Dermis microvascular lymphatic vessel endothelial cell (primary cell): Measurements from ENCODE around the gene SEC14L1. TPM values are rescaled to one million over a fixed set of nuclear protein-coding genes. Genes with fewer than 3 reads are reported as not detected.
"Not testable (repeated sequence)": the region's sequence is repeated elsewhere in the genome, so short reads cannot be mapped to it uniquely, and the experiment has no call there.

Experiments used
- DNase-seq, 2 donors: peaks; one replicate each; pipeline versions ENCODE4 v3.0.0 to v3.0.0-alpha.2; 2010; ENCODE audit warnings: low read depth in 2 of 2
- total RNA-seq: library from RNA; depleted of rRNA; stranded (reverse); fragments of >200 nt; gene quantifications from 2 replicates; pipeline ENCODE4 v1.2.1, GENCODE V29; 2014

The SEC14L1 gene
- total RNA-seq, 1 donor from 2014 or later: 196 TPM

GRCh38 chr17:77233635-77234334 lies 93.0 kb downstream of the SEC14L1 start:
- peak; percentile 79 to 84 for DNase-seq

- DNase-seq: no peak
Measured at GRCh38 chr17:77234695-77235094, 93.9 kb downstream of the SEC14L1 start.

- peak; percentile 62 to 85 for DNase-seq
Measured at GRCh38 chr17:77235370-77235941, 94.7 kb downstream of the SEC14L1 start.

- no peak for DNase-seq
Measured at GRCh38 chr17:77237232-77238008, 96.7 kb downstream of the SEC14L1 start.

DNA sequence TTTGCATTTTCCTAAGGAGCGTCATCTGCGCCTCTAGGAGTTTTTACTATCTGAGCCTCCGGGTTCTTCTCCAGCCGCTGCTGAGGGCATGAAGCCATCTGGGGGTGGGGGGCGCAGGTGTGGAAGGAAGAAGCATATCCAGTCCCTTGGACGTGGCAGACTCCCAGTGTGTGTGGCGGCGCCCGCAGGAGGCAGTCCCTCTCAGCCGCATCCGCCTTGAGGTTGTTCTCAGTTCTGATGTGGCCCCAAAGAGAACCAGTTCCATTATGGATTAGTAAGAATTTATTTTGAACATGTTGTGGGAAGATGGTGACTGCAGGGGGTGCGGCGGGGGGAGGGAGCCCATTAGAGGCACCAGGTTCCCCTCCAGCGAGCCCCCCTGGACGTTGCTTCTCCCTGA lies 100.2 kb downstream of the SEC14L1 start:
- DNase-seq: no peak

DNA sequence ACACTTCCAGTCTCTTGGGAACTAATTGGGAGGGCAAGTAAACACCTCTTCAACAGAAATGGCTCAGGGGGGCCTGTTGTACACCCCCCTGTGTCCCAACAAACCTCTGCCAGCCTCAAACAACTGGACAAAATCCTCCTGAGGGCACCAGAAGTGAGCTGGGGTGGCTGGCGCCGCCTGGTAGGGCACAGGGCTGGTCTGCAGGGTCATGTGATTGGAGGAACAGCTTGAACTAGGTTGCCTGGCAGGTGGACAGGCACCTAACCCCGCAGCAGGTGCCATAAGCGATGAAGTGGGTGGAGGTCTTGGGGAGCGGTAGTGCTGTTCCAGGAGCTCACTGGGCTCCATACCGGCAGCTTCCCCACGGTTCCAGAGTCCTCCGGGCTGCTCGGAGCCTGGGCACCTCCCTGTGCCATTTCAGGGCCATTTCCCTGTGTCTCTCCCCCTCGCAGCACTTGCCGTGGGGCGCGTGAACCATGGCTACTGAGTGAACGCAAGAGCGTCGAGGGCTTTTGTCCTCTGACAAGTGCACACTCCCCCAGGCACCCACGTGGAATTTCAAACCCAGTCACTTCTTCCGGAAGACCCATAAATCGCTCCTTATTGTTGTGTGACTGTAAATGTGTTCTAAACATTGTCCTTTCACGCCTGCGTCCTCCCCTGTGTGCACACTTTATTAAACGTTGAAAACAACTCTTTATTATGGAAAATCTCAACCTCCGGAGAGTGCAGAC lies 101.5 kb downstream of the SEC14L1 start:
- DNase-seq: peak in 1 of 2 donors; percentile 38

DNA sequence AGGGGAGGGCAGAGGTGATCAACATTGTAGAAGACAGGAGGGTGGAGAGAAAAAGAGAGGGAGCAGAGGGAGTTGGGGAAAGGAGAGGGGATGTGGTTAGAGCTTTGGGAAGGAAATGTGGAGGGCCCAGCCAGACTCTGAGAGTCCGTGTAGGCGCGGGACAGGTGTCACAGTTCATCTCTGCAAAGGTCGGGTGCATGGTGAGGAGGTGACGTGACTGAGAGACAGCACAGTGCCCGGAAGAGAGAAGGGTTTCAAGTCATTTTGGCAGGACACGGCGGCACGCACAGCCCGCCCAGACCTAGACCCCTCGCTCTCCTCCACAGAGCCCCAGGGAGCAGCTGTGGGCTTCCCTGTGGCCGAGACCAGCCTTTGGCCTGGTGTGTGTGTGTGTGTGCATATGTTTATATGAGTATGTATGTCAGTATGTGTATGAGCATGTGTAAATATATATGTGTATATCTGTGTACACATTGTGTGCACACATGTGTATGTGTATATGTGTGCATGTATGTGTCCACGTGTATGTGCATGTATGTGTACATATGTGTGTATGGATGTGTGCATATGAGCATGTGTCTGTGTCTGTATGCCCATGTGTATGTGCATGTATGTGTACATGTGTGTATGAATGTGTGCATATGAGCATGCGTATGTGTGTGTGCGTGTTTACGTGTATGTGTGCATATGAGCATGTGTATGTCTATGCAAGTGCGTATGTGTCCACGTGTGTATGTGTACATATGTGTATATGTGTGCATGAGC lies 104.6 kb downstream of the SEC14L1 start:
- no peak for DNase-seq

DNA sequence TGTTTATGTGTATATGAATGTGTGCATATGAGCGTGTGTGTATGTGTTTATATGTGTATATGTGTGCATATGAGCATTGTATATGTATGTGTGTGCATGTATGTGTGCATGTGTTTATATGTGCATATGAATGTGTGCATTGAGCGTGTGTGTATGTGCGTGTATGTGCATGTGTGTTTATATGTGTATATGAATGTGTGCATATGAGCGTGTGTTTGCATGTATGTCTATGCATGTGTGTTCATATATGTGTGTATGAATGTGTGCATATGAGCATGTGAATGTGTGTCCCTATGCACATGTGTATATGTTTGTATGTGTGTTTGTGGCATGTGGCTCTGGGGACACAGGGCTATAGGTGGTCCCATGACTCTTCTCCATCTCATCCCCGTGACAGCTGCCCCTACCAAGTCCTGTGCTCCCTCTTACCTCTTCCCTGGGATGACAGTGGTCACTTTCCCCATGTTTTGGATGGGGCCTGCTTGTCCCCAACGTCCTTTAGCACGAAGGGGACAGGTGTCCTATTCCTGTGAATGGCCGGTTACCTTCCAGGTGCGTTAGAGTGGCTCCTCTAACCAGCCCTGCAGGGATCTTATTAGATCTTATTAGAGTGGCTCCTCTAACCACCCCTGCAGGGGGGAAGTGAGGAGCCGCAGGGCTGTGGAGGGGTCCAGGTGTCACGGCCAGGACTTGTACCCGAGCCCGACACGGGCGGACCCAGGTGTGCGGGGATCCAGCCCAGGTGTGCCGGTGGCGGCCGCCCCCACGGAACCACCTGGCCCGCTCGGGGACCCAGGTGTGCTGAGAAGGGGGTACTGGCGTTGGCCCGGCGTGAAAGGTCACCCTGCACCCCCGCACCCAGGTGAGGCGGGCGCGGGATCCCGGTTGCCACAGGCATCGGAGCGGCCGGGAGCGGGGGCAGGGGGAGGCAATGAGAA lies 105.6 kb downstream of the SEC14L1 start:
- DNase-seq: no peak

- peak; percentile 45 to 67 for DNase-seq
Measured at GRCh38 chr17:77247048-77247541, 106.3 kb downstream of the SEC14L1 start.

GRCh38 chr17:77247609-77248008 lies 106.8 kb downstream of the SEC14L1 start:
- no peak for DNase-seq

DNA sequence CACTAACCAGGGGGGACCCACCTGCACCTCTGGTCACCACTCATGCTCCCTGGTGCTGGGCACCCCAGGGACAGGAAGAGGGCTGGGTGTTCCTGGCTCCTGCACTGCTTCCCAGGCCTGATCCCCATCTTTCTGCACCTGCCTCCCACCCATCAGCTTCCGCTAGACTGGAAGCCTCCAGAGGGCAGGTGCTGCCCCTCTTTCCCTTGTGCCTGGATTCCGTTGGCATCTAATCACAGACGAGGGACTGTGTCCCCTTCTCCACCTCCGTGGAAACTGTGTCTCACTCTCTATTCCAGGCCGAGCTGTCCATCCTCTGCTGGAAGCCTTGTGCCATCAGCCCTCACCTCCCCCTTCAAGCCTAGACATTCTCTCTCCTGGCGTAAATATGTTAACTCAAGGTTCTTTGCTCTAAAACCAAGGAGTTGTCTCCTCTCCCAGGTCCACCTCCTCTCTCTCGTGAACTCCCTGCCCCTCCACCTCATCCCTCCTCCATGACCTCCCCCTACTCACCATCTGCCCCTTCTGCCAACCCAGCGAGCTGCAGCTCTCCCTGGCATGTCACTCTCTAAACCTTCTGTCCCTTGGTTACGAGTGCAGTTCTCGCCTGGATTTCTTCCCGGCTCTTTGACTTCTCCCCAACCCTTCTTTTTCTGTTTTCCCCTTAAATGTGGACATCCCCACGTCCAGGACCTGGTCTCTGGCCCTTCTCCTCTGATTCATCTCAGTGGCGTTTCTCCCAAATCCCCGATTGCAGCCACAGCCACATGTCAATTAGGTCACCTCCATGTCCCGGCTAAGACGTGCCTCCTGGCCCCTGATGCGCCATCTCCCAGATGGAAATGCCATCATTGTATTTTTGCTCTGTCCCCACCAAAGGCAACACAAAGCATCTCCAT lies 107.7 kb downstream of the SEC14L1 start:
- no peak for DNase-seq

DNA sequence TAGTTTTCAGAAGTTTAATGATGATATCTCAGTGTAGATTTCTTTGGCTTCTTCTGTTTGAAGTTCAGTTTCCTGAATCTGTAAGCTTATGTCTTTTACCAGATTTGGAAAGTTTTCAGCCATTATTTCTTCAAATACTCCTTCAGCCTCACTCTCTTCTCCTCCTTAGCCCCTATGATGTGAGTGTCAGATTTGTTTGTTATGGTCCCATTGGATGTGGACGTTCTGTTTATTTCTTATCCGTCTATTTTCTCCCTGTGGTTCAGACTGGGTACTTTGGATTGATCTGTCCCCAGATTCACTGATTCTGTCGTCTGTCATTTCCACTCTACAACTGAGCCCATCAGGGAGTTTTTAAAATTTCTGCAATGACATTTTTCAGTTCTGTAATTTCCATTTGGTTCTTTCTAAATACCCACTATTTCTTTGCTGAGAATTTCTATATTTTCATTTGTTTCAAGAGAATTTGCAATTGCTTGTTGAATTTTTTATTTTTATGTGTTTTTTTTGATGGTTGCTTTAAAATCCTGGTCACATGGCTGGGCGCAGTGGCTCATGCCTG lies 110.9 kb downstream of the SEC14L1 start:
- no peak for DNase-seq

- not testable (repeated sequence) for DNase-seq
Measured at GRCh38 chr17:77252306-77252705, 111.5 kb downstream of the SEC14L1 start.

- DNase-seq: no peak
Measured at GRCh38 chr17:77253611-77254051, 112.9 kb downstream of the SEC14L1 start.

- DNase-seq: no peak
Measured at GRCh38 chr17:77254951-77255825, 114.4 kb downstream of the SEC14L1 start.

DNA sequence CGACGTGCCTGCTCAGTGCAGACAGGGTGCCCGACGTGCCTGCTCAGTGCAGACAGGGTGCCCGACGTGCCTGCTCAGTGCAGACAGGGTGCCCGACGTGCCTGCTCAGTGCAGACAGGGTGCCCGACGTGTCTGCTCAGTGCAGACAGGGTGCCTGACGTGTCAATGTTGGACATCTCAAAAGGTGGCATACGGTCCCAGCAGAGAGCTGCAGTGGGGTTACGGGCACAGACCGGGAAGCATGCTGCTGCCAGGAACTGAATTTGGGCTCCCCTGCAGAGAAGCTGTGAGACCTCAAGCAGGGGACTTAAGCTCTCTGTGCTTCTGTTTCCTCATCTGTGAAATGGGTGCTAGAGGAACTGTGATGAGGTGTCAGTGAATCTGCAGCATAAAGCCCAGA lies 115.2 kb downstream of the SEC14L1 start:
- DNase-seq: not testable (repeated sequence)

DNA sequence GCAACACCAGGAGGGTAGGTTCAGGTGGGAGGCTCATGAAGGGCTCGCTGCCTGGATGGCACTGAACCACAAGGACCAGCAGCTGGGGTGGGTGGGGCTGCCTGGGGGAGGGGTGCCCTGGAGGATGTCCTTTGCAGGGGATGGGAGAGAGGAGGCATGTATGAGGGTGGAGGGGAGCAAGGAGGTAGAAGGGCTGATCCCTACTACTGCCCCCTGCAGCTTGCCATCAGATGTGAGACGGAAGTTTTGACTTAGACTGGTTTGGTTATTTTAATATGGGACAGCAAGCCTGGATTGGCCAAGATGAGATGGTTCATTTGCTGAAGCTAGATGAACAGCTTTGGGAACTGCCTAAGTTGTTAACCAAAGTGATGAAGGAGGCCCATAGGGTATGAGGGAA lies 115.9 kb downstream of the SEC14L1 start:
- DNase-seq: no peak
